H9 (cell line): ENCODE data around the gene ATF7. TPM values are rescaled to one million over a fixed set of nuclear protein-coding genes. Genes with fewer than 3 reads are reported as not detected.

Experiments
- DNase-seq: peaks from one replicate; pipeline ENCODE4 v3.0.0-alpha.2; 2017
- H2AFZ ChIP-seq: one replicate; pipeline ENCODE4 v1.6.1; 2013; ENCODE audit warnings: mild to moderate bottlenecking, low read length, control low read depth, moderate library complexity
- H2AK5ac ChIP-seq: 2 replicates; pipeline ENCODE4 v1.6.1; 2013; ENCODE audit warnings: low read length, control low read depth, mixed read lengths; ENCODE audit not compliant: insufficient read length
- H2BK120ac ChIP-seq: one replicate; pipeline ENCODE4 v1.6.1; 2013; ENCODE audit warnings: low read depth, mild to moderate bottlenecking, low read length, control low read depth, inconsistent platforms; ENCODE audit not compliant: poor library complexity, severe bottlenecking
- H2BK12ac ChIP-seq: 2 replicates; pipeline ENCODE4 v1.6.1; 2013; ENCODE audit warnings: low read length, control low read depth, mixed read lengths, low read depth; ENCODE audit not compliant: insufficient read length
- H2BK15ac ChIP-seq: 2 replicates; pipeline ENCODE4 v1.6.1; 2013; ENCODE audit warnings: low read depth, low read length, control low read depth
- H2BK20ac ChIP-seq: one replicate; pipeline ENCODE4 v1.6.1; 2013; ENCODE audit warnings: low read depth, mild to moderate bottlenecking, low read length, control low read depth, inconsistent platforms; ENCODE audit not compliant: poor library complexity, severe bottlenecking
- H2BK5ac ChIP-seq: 2 replicates; pipeline ENCODE4 v1.6.1; 2013; ENCODE audit warnings: low read length, control low read depth, mixed read lengths; ENCODE audit not compliant: insufficient read length
- H3K14ac ChIP-seq: 2 replicates; pipeline ENCODE4 v1.6.1; 2013; ENCODE audit warnings: low read length, control low read depth; ENCODE audit not compliant: insufficient read depth
- H3K18ac ChIP-seq: 2 replicates; pipeline ENCODE4 v1.6.1; 2013; ENCODE audit warnings: low read depth, mild to moderate bottlenecking, mixed read lengths, low read length, control low read depth; ENCODE audit not compliant: insufficient read length
- H3K23ac ChIP-seq: 2 replicates; pipeline ENCODE4 v1.6.1; 2013; ENCODE audit warnings: low read length, control low read depth, mixed read lengths, low read depth; ENCODE audit not compliant: insufficient read length
- H3K23me2 ChIP-seq: 2 replicates; pipeline ENCODE4 v1.6.1; 2013; ENCODE audit warnings: low read depth, mild to moderate bottlenecking, mixed read lengths, low read length, control low read depth; ENCODE audit not compliant: insufficient read length, poor library complexity, severe bottlenecking
- H3K27ac ChIP-seq: 2 replicates; pipeline ENCODE4 v1.5.1; 2013; ENCODE audit warnings: low read length, control low read depth, mixed read lengths, low read depth; ENCODE audit not compliant: insufficient read length
- H3K27me3 ChIP-seq: 2 replicates; pipeline ENCODE4 v1.6.1; 2013; ENCODE audit warnings: low read length, control low read depth, inconsistent platforms; ENCODE audit not compliant: insufficient read depth
- H3K4ac ChIP-seq: 2 replicates; pipeline ENCODE4 v1.6.1; 2013; ENCODE audit warnings: low read depth, mild to moderate bottlenecking, control low read depth, inconsistent platforms, low read length, moderate library complexity
- H3K4me1 ChIP-seq: 2 replicates; pipeline ENCODE4 v1.6.1; 2013; ENCODE audit warnings: low read length, control low read depth, inconsistent platforms; ENCODE audit not compliant: insufficient read depth
- H3K4me2 ChIP-seq: 2 replicates; pipeline ENCODE4 v1.6.1; 2013; ENCODE audit warnings: low read length, control low read depth, mixed read lengths; ENCODE audit not compliant: insufficient read length, insufficient read depth
- H3K56ac ChIP-seq: 2 replicates; pipeline ENCODE4 v1.6.1; 2013; ENCODE audit warnings: low read depth, mild to moderate bottlenecking, mixed read lengths, low read length, control low read depth; ENCODE audit not compliant: insufficient read length
- H3K79me1 ChIP-seq: 2 replicates; pipeline ENCODE4 v1.6.1; 2013; ENCODE audit warnings: low read depth, mild to moderate bottlenecking, moderate library complexity, low read length, control low read depth, inconsistent platforms; ENCODE audit not compliant: insufficient read depth, poor library complexity, severe bottlenecking
- H3K79me2 ChIP-seq: 2 replicates; pipeline ENCODE4 v1.6.1; 2013; ENCODE audit warnings: low read length, control low read depth, inconsistent platforms; ENCODE audit not compliant: insufficient read depth
- H3K9ac ChIP-seq: 2 replicates; pipeline ENCODE4 v1.6.1; 2013; ENCODE audit warnings: low read length, control low read depth, mixed read lengths; ENCODE audit not compliant: insufficient read length; ENCODE audit errors: extremely low read depth
- H3K9me3 ChIP-seq: one replicate; pipeline ENCODE4 v1.6.1; 2013; ENCODE audit warnings: low read depth, low read length, inconsistent platforms; ENCODE audit not compliant: control insufficient read depth
- H3T11ph ChIP-seq: one replicate; pipeline ENCODE4 v1.6.1; 2013; ENCODE audit warnings: mild to moderate bottlenecking, low read length, control low read depth, inconsistent platforms
- H4K20me1 ChIP-seq: one replicate; pipeline ENCODE4 v1.6.1; 2013; ENCODE audit not compliant: control insufficient read depth, insufficient read length, insufficient read depth
- H4K5ac ChIP-seq: 2 replicates; pipeline ENCODE4 v1.6.1; 2013; ENCODE audit warnings: low read depth, mild to moderate bottlenecking, mixed read lengths, low read length, control low read depth; ENCODE audit not compliant: insufficient read length
- H4K8ac ChIP-seq: replicated peaks from 2 replicates; pipeline ENCODE4 v1.6.1; 2013; ENCODE audit warnings: low read length, control low read depth, mixed read lengths, low read depth; ENCODE audit not compliant: insufficient read length
- H4K91ac ChIP-seq: 2 replicates; pipeline ENCODE4 v1.6.1; 2013; ENCODE audit warnings: low read depth, mild to moderate bottlenecking, moderate library complexity, mixed read lengths, low read length, control low read depth; ENCODE audit not compliant: insufficient read length
- H3K27ac Mint-ChIP-seq, 3 experiments: 2 replicates in 2 of 3; 3 replicates in 1 of 3; pipeline ENCODE4 v1.8.0; 2020 to 2021; ENCODE audit warnings: mixed read lengths in 3 of 3, mild to moderate bottlenecking in 1 of 3, moderate library complexity in 1 of 3
- H3K27me3 Mint-ChIP-seq: 2 replicates; pipeline ENCODE4 v1.8.0; 2021; ENCODE audit warnings: low read depth, mild to moderate bottlenecking, moderate library complexity, mixed read lengths
- H3K36me3 Mint-ChIP-seq, 3 experiments: 2 replicates in 2 of 3; 3 replicates in 1 of 3; pipeline ENCODE4 v1.8.0; 2020 to 2021; ENCODE audit warnings: low read depth in 3 of 3, mixed read lengths in 3 of 3; ENCODE audit not compliant: insufficient read depth in 1 of 3
- H3K4me1 Mint-ChIP-seq, 2 experiments: 2 replicates each; pipeline ENCODE4 v1.8.0; 2020; ENCODE audit warnings: mixed read lengths in 2 of 2
- H3K4me3 Mint-ChIP-seq, 2 experiments: 2 replicates in 1 of 2; 3 replicates in 1 of 2; pipeline ENCODE4 v1.8.0; 2020 to 2021; ENCODE audit warnings: mild to moderate bottlenecking in 2 of 2, mixed read lengths in 2 of 2, moderate library complexity in 1 of 2
- H3K9me3 Mint-ChIP-seq, 2 experiments: 2 replicates in 1 of 2; 3 replicates in 1 of 2; pipeline ENCODE4 v1.8.0; 2020; ENCODE audit warnings: mild to moderate bottlenecking in 2 of 2, mixed read lengths in 2 of 2, moderate library complexity in 1 of 2
- WGBS: extraction: QIAGEN DNeasy Blood & Tissue Kit; methylation state at CpG from one replicate; pipeline ENCODE4 v1.1.7; 2013; ENCODE audit warnings: missing lambda C conversion rate, low lambda C conversion rate, mixed read lengths; ENCODE audit not compliant: insufficient read length; ENCODE audit errors: extremely low coverage; 5-methylcytosine and 5-hydroxymethylcytosine counted together
- total RNA-seq: library from RNA; stranded (reverse); gene quantifications from 2 replicates; pipeline ENCODE4 v1.2.1, GENCODE V29; 2021
- TF ChIP-seq, protein P1 (sequence below): fragments of 200-600 bp; sonication (generic); conservative IDR thresholded peaks from 3 replicates; pipeline ENCODE4 v1.8.0; 2021; ENCODE audit warnings: antibody characterized with exemption, mild to moderate bottlenecking

Gene ATF7
- total RNA-seq, 1 experiment from 2014 or later, result 17.7 TPM

DNA sequence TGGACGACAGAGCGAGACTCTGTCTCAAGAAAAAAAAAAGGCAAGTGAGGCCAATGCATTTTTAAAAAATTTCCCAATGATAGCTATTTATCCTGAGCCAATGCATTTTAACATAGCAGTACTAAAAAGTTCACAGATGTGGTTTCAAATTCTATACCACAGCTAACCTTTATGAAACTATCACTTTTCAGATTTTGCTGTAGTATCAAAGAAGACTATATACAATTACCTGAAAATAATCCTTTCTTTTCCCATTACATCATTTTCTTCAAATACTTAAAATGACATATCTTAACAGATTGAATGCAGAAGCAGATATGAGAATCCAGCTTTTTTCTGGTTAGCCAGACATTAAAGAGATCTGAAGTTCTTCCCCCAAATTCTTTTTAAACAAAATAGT is 13.2 kb downstream of the ATF7 start:
- no peak overlapping the region for H2BK5ac ChIP-seq
- H2BK15ac ChIP-seq, result no peak overlapping the region
- no peak overlapping the region for H3K4me3 Mint-ChIP-seq
- H2AK5ac ChIP-seq, result no peak overlapping the region
- H4K8ac ChIP-seq, result no peak overlapping the region
- H3K27ac ChIP-seq, result no peak overlapping the region
- H3K27me3 ChIP-seq, result no peaks in the 10 kb centered on the region
- H3K23ac ChIP-seq, result no peak overlapping the region
- no peak for DNase-seq
- H3K4ac ChIP-seq, result no peak overlapping the region
- no peak overlapping the region for H3K9ac ChIP-seq
- no peaks in the 10 kb centered on the region for H3K9me3 Mint-ChIP-seq
- H3K4me1 Mint-ChIP-seq, result peaks cover 0 to 3% of the 10 kb centered on the region in 2 experiments; a peak in 1 of 4 replicates
- no peak overlapping the region for H2BK12ac ChIP-seq
- H3K79me1 ChIP-seq, result no peaks in the 10 kb centered on the region
- no peak overlapping the region for H3K4me2 ChIP-seq
- H3K27me3 Mint-ChIP-seq, result no peaks in the 10 kb centered on the region
- no peak overlapping the region for H3K14ac ChIP-seq
- no CpG with 5 or more reads among the region's 2 CpGs for WGBS
- no peak overlapping the region for H3K18ac ChIP-seq
- H4K91ac ChIP-seq, result no peak overlapping the region
- no peaks in the 10 kb centered on the region for H3K9me3 ChIP-seq
- no peak overlapping the region for H4K5ac ChIP-seq
- no peaks in the 10 kb centered on the region for H3K79me2 ChIP-seq
- no peak overlapping the region for H2BK120ac ChIP-seq
- H2AFZ ChIP-seq, result no peak overlapping the region
- H3K56ac ChIP-seq, result no peak overlapping the region
- H2BK20ac ChIP-seq, result no peak overlapping the region
- H3K4me1 ChIP-seq, result no peaks in the 10 kb centered on the region
- no peaks in the 10 kb centered on the region for H3K23me2 ChIP-seq
- H4K20me1 ChIP-seq, result no peaks in the 10 kb centered on the region
- no peak overlapping the region; a peak in 1 of 7 replicates for H3K27ac Mint-ChIP-seq
- no peak overlapping the region for H3T11ph ChIP-seq
- TF ChIP-seq, protein P1, sequence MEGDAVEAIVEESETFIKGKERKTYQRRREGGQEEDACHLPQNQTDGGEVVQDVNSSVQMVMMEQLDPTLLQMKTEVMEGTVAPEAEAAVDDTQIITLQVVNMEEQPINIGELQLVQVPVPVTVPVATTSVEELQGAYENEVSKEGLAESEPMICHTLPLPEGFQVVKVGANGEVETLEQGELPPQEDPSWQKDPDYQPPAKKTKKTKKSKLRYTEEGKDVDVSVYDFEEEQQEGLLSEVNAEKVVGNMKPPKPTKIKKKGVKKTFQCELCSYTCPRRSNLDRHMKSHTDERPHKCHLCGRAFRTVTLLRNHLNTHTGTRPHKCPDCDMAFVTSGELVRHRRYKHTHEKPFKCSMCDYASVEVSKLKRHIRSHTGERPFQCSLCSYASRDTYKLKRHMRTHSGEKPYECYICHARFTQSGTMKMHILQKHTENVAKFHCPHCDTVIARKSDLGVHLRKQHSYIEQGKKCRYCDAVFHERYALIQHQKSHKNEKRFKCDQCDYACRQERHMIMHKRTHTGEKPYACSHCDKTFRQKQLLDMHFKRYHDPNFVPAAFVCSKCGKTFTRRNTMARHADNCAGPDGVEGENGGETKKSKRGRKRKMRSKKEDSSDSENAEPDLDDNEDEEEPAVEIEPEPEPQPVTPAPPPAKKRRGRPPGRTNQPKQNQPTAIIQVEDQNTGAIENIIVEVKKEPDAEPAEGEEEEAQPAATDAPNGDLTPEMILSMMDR, result no peak
- peaks cover 0 to 2% (median 0%) of the 10 kb centered on the region in 3 experiments; a peak in 1 of 7 replicates for H3K36me3 Mint-ChIP-seq
